Measurements from ENCODE around the gene SLC35D2.
"Not testable (repeated sequence)": the region's sequence is repeated elsewhere in the genome, so short reads cannot be mapped to it uniquely, and the experiment has no call there.

The SLC35D2 gene

GRCh38 chr9:96350866-96351265 is 32.6 kb downstream of the SLC35D2 start:
- no peak for DNase-seq

- no peak for DNase-seq
These were observed 35.2 kb downstream of the SLC35D2 start for GRCh38 chr9:96348261-96348660.

- no peak for DNase-seq
These were observed 38.0 kb downstream of the SLC35D2 start for GRCh38 chr9:96345551-96345950.

- DNase-seq: peak; percentile 37
These were observed 38.9 kb downstream of the SLC35D2 start for GRCh38 chr9:96344458-96345180.

GRCh38 chr9:96343515-96344360 is 39.8 kb downstream of the SLC35D2 start:
- no peak for DNase-seq

GRCh38 chr9:96342571-96343245 is 40.8 kb downstream of the SLC35D2 start:
- DNase-seq: no peak

GRCh38 chr9:96340707-96341106 is 42.8 kb downstream of the SLC35D2 start:
- no peak for DNase-seq

GRCh38 chr9:96338299-96338698 is 45.2 kb downstream of the SLC35D2 start:
- DNase-seq: no peak

- DNase-seq: no peak
These were observed 49.6 kb downstream of the SLC35D2 start for GRCh38 chr9:96333958-96334357.

- no peak for DNase-seq
These were observed 52.1 kb downstream of the SLC35D2 start for GRCh38 chr9:96331236-96331947.

- peak; percentile 67 for DNase-seq
These were observed 55.7 kb downstream of the SLC35D2 start for GRCh38 chr9:96327694-96328352.

GRCh38 chr9:96323169-96323568 is 60.3 kb downstream of the SLC35D2 start:
- DNase-seq: no peak

- not testable (repeated sequence) for DNase-seq
These were observed 60.8 kb downstream of the SLC35D2 start for GRCh38 chr9:96322736-96323135.

- not testable (repeated sequence) for DNase-seq
These were observed 61.3 kb downstream of the SLC35D2 start for GRCh38 chr9:96322210-96322609.

GRCh38 chr9:96321515-96321914 is 62.0 kb downstream of the SLC35D2 start:
- DNase-seq: no peak

- no peak for DNase-seq
These were observed 62.7 kb downstream of the SLC35D2 start for GRCh38 chr9:96320749-96321280.

- DNase-seq: no peak
These were observed 64.5 kb downstream of the SLC35D2 start for GRCh38 chr9:96318921-96319565.

- DNase-seq: peak; percentile 51
These were observed 66.1 kb downstream of the SLC35D2 start for GRCh38 chr9:96317335-96317980.

GRCh38 chr9:96309850-96310249 is 73.7 kb downstream of the SLC35D2 start:
- DNase-seq: no peak

GRCh38 chr9:96306958-96307357 is 76.6 kb downstream of the SLC35D2 start:
- DNase-seq: not testable (repeated sequence)

- DNase-seq: no peak
These were observed 78.3 kb downstream of the SLC35D2 start for GRCh38 chr9:96305171-96305570.
